SK-N-MC (cell line): ENCODE data around the gene ANKRD22.

ENCODE experiments used
- EZH2 ChIP-seq: fragments of 200-600 bp; sonication (generic); IDR thresholded peaks from one replicate; pipeline ENCODE4 v1.6.1; 2017; ENCODE audit warnings: antibody characterized with exemption
- POLR2AphosphoS5 ChIP-seq: IDR thresholded peaks from 2 replicates; pipeline ENCODE4 v1.6.1; 2012; ENCODE audit warnings: mild to moderate bottlenecking, low read depth, low read length, borderline replicate concordance

DNA sequence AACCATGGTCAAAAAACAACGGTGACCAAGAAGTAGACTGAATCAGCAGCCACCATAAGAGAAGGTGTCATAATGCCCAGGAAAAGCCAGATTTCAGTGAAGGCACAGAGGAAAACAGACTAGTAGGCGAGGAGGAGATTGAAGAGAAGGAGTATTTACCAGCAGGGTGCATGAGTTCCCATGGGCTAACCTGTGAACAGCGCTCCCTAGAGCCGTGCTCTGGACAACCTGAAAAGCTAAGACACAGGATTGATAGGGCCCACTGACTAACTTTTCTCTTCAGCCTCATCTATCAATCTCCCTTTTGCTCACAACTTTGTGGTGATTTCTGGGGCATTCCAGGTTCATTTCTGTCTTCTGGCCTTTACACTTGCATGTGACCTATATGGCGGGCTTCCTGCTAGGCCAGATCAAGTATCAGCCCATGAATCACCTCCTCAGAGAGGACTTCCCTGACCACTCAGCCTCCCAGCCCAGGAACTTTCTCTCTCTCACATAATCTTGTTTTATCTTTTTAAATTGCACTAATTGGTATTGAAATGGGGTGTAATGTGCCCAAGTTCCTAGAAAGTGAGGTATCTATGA, 12.8 kb downstream of the ANKRD22 start:
- TF ChIP-seq POLR2AphosphoS5 (no peak), EZH2 (no peak)
